NOMO-1 (cell line): ENCODE measurements around the gene GTF3C1.
A peak's percentile ranks its signal among the peaks of the same experiment; 100 is the strongest.

Source experiments
- DNase-seq, 2 experiments: peaks; one replicate each; lab custom pipeline; 2025; ENCODE audit not compliant: unreplicated experiment in 2 of 2; lab: John Stamatoyannopoulos, UW

The GTF3C1 gene, protein sequence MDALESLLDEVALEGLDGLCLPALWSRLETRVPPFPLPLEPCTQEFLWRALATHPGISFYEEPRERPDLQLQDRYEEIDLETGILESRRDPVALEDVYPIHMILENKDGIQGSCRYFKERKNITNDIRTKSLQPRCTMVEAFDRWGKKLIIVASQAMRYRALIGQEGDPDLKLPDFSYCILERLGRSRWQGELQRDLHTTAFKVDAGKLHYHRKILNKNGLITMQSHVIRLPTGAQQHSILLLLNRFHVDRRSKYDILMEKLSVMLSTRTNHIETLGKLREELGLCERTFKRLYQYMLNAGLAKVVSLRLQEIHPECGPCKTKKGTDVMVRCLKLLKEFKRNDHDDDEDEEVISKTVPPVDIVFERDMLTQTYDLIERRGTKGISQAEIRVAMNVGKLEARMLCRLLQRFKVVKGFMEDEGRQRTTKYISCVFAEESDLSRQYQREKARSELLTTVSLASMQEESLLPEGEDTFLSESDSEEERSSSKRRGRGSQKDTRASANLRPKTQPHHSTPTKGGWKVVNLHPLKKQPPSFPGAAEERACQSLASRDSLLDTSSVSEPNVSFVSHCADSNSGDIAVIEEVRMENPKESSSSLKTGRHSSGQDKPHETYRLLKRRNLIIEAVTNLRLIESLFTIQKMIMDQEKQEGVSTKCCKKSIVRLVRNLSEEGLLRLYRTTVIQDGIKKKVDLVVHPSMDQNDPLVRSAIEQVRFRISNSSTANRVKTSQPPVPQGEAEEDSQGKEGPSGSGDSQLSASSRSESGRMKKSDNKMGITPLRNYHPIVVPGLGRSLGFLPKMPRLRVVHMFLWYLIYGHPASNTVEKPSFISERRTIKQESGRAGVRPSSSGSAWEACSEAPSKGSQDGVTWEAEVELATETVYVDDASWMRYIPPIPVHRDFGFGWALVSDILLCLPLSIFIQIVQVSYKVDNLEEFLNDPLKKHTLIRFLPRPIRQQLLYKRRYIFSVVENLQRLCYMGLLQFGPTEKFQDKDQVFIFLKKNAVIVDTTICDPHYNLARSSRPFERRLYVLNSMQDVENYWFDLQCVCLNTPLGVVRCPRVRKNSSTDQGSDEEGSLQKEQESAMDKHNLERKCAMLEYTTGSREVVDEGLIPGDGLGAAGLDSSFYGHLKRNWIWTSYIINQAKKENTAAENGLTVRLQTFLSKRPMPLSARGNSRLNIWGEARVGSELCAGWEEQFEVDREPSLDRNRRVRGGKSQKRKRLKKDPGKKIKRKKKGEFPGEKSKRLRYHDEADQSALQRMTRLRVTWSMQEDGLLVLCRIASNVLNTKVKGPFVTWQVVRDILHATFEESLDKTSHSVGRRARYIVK (N-terminal part only)

DNA sequence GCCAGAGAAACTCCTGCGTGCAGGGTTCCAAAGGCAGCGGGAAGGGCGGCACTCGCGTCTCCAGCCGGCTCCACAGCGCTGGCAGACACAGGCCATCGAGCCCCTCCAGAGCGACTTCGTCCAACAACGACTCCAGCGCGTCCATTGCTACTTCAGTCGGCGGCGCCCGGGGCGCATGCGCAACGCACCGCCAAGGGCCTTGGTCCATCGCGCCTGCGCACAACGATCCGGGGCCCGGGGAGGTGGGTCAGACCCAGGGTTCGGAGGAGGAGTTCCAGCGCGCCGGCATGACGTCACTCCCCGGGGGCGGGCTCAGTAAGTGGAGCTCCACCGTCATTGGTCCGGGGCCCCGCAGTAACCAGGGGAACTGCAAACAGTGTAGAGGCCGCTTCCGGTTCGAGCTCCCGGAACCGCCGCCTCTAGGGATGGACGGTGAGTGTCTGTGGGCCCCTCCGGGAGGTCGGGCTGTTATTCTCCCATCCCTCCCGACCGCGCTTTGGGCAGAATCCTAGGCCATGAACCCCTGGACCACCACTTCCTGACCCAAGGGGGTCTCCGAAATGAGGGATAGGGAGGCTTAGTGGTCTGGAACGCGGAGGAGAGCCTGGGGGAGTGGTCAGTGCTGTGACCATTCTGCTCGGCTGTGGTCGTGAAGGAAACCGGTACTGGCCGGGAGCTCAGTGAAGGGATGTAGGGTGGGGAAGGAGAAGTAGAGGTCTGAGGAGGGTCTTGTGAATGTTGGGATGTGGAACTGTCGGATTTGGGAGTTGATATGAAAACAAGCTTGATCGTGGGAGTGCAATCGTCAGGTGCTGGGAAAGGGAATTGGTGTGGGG lies at the start of gene GTF3C1, which contains the start of gene KATNIP:
TSS of gene GTF3C1 (minus strand) at position 168 of the 836 bp plus-strand sequence. CDS start at position 145, 23 bp downstream.
TSS of gene KATNIP (plus strand) at position 399 of the 836 bp plus-strand sequence. CDS start at position 426, 27 bp downstream.
- DNase-seq = peak; percentile 96 to 98

- DNase-seq = no peak
These were observed 49.3 kb upstream of the GTF3C1 start for GRCh38 chr16:27598931-27599565.

DNA sequence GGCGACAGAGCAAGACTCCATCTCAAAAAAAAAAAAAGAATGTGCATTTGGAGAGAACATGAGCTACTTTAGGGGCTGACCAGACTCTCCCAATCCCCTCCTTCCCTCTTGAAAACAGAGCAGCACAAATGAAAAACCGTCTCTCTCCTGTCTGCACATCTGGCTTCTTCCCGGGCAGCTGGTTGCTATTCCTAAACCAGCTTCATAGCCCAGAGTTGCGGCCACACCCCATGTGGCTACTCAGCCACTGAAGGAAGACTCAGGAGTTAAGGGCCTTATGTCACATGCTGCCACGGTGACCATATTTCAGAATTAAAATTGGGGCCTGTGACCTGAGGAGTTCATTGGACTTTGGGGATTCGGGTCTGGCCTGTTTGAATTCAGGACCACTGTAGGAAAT lies 48.5 kb upstream of the GTF3C1 start:
- no peak for DNase-seq

DNA sequence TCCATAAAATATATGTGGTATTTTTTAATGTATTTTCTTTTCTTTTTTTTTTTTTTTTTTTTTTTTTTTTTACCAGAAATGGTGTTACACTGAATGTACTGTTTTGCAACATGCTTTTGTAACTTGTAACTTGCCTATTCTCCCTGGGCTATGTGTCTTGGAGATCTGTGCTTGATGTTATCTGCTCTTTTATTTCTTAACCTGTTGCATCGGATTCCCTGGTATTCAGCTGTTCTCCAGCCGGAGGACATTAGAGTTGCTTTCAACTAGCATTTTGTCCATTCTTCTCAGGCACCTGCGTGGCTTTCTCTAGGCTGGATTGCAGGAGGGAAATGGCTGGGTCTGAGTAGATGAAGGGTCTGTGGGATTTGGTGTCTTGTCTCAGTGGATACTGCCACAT lies 47.6 kb upstream of the GTF3C1 start:
- no peak for DNase-seq

DNA sequence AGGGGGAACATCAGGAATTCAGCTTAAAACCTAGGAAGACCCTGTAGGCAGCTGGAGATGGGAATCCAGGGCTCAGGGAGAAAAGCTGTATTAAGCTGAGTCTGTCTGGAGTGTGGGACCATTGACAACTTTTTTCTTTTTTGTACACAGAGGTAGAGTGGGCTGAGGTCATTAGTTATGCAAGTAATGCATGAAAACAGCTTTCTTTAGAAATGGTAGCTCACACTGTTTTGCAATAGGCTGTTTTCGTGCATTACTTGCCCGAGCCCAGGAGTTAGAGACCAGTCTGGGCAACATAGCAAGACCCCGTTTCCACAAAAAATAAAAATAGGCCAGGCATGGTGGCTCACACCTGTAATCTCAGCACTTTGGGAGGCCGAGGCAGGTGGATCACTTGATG lies 46.7 kb upstream of the GTF3C1 start:
- DNase-seq = no peak

- DNase-seq = no peak
These were observed 46.3 kb upstream of the GTF3C1 start for GRCh38 chr16:27595993-27596392.

DNA sequence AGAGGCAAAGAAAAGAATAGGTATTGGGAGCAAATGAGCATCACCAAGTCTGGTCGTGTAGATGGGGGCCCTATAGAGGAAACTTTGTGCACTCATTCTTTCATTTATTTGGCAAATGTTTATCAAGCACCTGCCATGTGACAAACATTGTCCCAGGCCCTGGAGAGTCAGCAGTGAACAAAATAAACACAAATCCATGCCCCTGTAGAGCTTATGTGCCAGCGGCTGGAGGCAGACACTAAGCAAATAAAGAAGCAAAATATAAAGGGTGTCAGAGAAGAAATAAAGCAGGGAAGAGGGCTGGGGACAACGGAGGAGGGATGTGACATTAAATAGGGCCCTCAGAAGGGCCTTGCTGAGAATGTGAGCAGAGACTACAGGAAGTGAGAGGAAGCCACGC lies 45.8 kb upstream of the GTF3C1 start:
- DNase-seq = no peak

DNA sequence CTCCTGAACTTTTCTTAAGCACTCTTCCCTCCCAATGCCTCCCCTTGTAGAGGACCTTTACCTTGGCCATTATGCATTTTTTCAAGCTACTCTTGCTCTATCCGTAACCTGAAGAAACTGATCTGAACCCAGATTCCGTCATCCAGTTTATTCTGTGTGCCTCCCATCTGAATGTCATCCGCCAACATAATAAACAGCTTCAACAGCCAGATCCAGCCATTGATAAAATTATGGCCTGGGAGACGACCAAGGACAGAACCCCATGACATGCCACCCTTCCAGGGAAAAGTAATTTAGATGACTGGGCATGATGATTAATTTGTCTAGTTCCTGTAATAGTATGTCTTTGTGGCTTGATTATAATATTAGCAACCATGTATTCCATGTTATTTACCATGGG lies 42.1 kb upstream of the GTF3C1 start:
- DNase-seq = no peak

DNA sequence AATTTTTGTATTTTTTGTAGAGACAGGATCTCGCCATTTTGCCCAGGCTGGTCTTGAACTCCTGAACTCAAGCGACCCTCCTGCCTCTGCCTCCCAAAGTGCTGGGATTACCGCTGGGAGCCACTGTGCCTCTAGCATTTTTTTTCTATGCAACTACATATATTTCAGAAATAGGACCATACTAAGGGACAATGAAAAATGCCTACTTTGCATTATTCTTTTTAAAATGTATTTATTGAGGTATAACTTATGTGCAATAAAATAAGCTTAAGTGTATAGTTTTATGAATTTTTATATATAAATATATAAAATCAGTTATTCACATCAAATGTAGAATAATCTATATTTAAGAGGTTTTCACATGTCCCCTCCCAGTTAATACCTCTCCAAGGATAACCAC lies 38.3 kb upstream of the GTF3C1 start:
- DNase-seq = no peak

- DNase-seq = no peak
These were observed 37.0 kb upstream of the GTF3C1 start for GRCh38 chr16:27586711-27587110.

- DNase-seq = no peak
These were observed 35.5 kb upstream of the GTF3C1 start for GRCh38 chr16:27585200-27585599.

DNA sequence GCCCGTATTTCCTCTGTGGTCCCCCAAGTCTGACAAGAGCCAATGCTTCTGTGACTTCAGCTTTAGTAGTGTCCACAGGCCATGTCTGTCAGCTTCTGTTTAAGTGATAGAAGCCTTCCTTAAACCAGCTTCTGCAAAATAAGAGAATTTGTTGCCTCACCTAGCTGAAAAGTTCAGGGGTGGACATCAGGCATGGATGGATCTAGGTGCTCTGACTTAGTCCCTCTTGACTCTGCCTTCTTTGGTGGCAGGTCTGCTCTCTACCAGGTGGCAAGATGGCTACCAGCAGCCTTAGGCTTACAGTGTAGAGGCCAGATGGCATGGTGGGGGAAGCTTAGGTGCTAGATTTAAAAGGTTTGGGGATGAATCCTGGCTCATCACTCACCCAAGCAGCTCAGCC lies 33.9 kb upstream of the GTF3C1 start:
- DNase-seq = peak in 1 of 2 experiments; percentile 7

DNA sequence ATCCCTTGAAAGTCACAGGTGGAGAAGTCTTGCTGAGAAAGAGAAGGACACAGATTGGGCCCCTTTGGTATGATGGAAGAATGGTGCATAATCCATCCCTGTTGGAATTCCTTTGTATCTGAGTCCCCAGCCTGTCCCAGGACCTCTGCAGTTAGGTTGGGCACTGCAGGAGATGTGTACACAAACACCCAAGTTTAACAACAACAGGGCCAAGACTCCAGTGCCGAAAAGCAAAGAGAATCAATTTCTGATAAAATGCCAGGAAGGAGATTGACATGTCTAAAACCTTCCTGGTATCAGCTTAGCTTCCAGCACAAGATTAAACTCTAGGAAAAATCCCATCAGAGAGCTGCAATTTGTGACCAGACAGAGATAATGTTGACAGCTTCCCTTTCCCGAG lies 33.2 kb upstream of the GTF3C1 start:
- DNase-seq = no peak

DNA sequence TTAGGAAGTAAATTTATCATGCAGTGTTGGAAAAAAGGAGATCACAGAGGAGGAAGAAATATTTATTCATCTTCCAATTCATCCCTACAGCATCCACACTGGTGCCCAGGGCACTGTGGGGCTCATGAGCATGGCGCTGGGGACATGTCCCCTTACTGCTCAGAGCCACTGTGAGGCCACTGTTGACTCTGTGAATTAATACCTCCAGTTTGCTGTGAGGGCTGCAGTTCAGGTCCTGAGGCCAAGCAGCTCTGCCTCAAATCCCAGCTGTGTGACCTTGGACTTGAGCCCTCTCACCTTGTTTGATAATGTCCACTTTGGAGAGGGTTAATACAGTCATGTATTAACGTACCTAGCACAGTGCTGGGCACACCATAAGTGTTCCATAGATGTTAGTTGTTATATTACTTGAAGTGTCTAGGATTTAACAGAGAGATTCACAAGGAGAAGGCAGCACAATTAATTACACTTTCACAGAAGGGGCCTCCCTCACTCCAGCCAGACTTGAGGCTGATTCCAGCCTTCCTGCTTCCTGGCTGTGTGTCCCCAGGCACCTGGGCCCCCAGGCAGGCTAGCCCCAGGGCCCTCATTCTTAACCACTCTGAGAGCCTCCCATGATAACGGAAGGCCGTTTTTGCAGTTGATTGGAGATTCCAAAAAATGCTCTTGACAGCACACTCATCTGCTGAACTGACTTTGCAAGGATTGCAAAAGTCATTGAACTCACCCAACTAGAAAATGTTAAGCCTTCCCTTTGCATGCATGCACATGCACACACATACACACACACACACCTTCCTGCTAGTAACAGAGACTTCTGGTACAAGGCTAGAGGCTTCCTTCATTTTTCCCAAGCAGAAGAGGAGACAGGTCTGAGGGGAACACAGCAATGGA lies 29.6 kb upstream of the GTF3C1 start:
- no peak for DNase-seq

GRCh38 chr16:27576729-27577128 lies 27.0 kb upstream of the GTF3C1 start:
- DNase-seq = no peak

DNA sequence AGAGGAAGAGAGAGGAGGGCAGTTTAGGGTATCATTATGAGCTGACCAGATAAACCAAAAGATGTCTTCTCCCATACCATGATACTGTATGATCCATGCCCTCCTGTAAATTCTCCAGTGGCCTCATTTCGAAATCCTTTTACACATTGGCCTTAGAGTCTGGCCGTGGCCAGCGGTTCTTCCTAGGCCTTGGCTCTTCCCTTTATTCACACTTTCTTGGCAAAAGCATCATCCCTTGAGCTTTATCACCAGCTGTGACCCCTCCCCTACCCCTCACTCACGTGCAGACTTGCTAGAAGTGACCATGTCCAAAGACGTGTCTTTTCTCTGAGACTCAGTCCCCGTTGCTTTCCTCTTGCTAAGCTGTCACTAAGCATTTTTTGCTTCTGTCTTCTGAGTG lies 23.0 kb upstream of the GTF3C1 start:
- DNase-seq = no peak

DNA sequence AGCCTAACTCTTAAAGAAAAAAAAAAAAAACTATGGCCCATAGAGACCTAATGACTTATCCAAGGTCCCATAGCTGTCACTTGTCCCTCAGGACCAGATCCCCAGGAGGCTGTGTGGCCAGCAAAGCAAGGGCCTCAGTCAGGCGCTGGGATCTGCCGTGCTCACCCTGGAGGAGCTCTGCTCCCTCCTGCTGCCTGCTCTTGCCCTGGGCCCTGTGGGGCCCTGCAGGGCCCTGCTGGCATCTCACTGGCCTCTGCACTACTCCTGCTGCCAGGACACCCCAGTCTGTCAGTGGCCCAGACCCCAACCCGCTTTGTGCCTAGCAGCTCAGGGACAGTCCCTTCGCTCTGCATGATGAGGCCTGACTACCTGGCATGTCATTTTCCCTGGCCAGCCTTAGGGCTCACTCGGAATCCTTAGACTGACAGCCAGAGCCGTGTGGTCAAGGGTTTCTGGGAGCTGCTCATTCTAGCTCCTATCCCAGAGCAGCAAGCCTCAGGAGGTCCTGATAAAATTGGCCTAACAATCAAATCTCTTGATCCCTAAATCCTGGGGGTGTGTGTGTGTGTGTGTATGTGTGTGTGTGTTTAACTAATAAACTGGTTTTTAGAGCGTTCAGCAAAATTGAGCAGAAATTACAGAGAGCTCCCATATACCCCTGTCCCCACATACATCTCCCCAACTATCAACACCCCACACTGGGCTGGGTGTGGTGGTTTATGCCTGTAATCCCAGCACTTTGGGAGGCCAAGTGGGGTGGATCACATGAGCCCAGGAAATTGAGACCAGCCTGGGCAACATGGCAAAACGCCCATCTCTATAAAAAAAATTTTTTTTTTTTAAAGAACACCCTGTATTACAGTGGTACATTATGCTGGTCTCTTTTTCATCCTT lies 22.0 kb upstream of the GTF3C1 start:
- DNase-seq = no peak
